NCI-H2171 treated with DMSO at 0.1 percent for 48 hours (cell line): ENCODE data around the gene AP1AR.

Experiments used
- DNase-seq: peaks from one replicate; lab custom pipeline; 2025; lab: John Stamatoyannopoulos, UW

Gene AP1AR

DNA sequence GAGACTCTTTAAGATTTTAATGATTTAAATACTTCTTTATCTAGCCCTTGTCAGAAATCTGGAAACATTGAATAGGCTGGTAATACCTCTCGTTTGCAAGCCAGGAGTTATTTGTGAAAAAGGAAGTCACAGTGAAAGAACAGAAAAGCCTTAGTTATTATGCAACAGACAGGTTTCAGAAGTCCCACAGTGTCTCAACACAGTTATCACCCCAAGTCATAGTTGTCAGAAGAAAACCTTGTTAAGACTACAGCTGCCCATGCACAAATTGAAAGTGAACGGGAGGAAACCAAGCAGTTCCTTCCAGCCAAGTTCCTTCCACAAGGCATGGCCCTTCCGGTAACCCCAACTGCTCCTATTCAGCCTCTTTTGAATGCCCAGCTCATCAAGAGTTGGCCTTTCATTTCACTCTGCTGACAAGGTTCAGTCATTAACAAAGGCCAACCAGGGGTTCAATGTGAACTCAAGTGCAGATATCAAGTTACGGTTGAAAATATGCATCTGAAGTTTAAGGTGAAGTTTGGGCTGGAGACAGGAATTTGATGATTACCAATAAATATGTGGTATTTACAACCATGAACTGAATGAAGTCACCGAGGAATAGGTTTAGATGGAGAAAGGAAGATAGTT lies 81.1 kb downstream of the AP1AR start:
- DNase-seq, result no peak

- no peak for DNase-seq
Measured at GRCh38 chr4:112315446-112315845, 83.9 kb downstream of the AP1AR start.

DNA sequence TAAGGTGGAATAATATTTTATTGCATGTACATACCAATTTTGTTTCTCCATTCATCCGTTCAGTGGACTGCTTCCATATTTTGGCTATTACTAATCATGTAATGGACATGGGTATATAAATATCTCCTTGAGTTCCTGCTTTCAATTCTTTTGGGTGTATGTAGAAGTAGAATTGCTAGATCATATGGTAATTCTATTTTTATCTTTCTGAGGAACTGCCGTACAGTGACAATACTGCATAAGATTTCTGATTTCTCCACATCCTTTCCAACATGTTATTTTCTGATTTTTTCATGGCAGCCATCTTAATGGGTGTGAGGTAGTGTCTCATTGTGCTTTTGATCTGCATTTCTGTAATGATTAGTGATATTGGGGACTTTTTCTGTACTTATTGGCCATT lies 84.8 kb downstream of the AP1AR start:
- no peak for DNase-seq

DNA sequence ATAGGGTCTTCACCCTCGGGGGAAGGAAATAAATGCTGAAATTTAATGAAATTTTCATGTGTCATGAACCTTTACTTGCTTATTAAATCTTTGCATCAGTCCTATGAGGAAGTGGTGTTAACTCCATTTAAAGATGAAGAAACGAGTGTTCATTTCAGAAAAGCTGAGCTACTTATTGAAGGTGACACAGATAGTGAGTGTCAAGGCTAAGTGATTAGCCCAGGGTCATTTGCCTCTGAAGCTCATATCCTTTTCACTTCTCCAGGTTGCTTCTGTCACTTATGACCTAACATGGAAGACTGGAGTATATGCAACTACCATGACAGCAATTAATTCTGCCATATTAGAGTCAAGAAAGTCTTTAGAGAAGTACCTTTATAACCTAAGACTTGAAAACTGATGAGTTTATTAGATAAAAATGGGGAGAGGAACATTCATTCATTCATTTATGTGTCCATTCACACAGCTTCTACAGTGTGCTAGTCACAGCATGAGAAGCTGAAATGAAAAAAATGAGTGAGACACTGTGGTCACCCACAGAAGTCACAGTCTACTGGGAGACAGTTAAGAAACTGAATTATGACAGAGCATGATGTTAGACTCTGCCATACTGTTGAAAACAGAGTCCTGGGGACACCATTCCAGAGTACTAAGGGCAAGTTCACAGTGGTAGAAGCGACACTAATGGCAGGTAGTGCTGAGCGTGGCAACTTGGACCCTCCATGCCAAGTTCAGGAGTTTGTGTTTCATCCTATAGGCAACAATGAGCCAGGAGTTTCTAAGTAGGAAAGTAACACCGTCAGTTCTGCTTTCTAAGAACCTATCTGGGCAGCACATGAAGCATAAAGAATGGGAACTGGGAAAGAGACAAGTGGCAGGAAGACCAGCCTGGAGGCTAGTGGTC lies 86.9 kb downstream of the AP1AR start:
- DNase-seq, result no peak
